ENCODE results near the gene DDTL.
"Not testable (repeated sequence)": the region's sequence is repeated elsewhere in the genome, so short reads cannot be mapped to it uniquely, and the experiment has no call there.

DNA sequence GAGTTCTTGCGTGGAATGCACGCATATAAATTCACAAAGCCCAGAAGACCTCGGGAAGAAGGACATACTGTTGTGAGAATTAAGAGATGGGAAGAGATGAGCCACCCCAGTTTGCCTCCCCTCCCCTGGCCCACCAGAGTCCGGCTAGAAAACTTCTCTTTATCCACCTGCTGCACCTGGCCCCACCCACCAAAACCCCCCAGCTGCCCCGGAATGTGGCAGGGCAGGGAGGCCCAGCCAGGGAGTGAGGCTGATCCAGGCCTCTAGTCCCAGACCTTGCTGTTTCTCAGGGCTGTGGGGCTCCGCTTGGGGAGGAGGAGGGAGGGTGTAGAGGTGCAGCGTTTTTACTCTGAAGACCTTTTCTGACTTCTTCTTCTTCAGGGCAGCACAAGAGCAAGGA is 13.9 kb downstream of the DDTL start:
- TF ChIP-seq, protein P1, sequence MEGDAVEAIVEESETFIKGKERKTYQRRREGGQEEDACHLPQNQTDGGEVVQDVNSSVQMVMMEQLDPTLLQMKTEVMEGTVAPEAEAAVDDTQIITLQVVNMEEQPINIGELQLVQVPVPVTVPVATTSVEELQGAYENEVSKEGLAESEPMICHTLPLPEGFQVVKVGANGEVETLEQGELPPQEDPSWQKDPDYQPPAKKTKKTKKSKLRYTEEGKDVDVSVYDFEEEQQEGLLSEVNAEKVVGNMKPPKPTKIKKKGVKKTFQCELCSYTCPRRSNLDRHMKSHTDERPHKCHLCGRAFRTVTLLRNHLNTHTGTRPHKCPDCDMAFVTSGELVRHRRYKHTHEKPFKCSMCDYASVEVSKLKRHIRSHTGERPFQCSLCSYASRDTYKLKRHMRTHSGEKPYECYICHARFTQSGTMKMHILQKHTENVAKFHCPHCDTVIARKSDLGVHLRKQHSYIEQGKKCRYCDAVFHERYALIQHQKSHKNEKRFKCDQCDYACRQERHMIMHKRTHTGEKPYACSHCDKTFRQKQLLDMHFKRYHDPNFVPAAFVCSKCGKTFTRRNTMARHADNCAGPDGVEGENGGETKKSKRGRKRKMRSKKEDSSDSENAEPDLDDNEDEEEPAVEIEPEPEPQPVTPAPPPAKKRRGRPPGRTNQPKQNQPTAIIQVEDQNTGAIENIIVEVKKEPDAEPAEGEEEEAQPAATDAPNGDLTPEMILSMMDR (IDR thresholded peaks at IDR 0.05; ENCODE audit: low read depth, low read length, missing input control): not testable (repeated sequence)
- TF ChIP-seq YY1 (IDR thresholded peaks at IDR 0.05); GABPA (IDR thresholded peaks at IDR 0.05 in 1 of 2, conservative IDR thresholded peaks at IDR 0.05 in 1 of 2); RAD21 (IDR thresholded peaks at IDR 0.05); JUND (IDR thresholded peaks at IDR 0.05); NR2F2 (IDR thresholded peaks at IDR 0.05); SP1 (IDR thresholded peaks at IDR 0.05); TAF1 (conservative IDR thresholded peaks at IDR 0.05); REST (IDR thresholded peaks at IDR 0.05); EGR1 (IDR thresholded peaks at IDR 0.05; ENCODE audit: low read depth in 2 of 2): not testable (repeated sequence)
- TF ChIP-seq, protein P2, sequence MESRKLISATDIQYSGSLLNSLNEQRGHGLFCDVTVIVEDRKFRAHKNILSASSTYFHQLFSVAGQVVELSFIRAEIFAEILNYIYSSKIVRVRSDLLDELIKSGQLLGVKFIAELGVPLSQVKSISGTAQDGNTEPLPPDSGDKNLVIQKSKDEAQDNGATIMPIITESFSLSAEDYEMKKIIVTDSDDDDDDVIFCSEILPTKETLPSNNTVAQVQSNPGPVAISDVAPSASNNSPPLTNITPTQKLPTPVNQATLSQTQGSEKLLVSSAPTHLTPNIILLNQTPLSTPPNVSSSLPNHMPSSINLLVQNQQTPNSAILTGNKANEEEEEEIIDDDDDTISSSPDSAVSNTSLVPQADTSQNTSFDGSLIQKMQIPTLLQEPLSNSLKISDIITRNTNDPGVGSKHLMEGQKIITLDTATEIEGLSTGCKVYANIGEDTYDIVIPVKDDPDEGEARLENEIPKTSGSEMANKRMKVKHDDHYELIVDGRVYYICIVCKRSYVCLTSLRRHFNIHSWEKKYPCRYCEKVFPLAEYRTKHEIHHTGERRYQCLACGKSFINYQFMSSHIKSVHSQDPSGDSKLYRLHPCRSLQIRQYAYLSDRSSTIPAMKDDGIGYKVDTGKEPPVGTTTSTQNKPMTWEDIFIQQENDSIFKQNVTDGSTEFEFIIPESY (IDR thresholded peaks at IDR 0.05): not testable (repeated sequence)
- TF ChIP-seq, protein P3, sequence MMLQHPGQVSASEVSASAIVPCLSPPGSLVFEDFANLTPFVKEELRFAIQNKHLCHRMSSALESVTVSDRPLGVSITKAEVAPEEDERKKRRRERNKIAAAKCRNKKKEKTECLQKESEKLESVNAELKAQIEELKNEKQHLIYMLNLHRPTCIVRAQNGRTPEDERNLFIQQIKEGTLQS (IDR thresholded peaks at IDR 0.05): not testable (repeated sequence)

Measured in liver (tissue), 3 donors.